Nephron (organoid): ENCODE results near the gene IL7R.

Source experiments
- H3K27ac Mint-ChIP-seq, 3 experiments: 2 replicates each; pipeline ENCODE4 v1.8.0; 2020; ENCODE audit warnings: mixed read lengths in 3 of 3, mild to moderate bottlenecking in 2 of 3, moderate library complexity in 1 of 3
- H3K27me3 Mint-ChIP-seq: 2 replicates; pipeline ENCODE4 v1.8.0; 2021; ENCODE audit warnings: low read depth, mild to moderate bottlenecking, moderate library complexity, mixed read lengths
- H3K36me3 Mint-ChIP-seq: 2 replicates; pipeline ENCODE4 v1.8.0; 2020; ENCODE audit warnings: low read depth, mixed read lengths
- H3K4me1 Mint-ChIP-seq: 2 replicates; pipeline ENCODE4 v1.8.0; 2020; ENCODE audit warnings: mixed read lengths
- H3K4me3 Mint-ChIP-seq, 3 experiments: 2 replicates each; pipeline ENCODE4 v1.8.0; 2020; ENCODE audit warnings: mild to moderate bottlenecking in 3 of 3, mixed read lengths in 3 of 3, moderate library complexity in 2 of 3
- H3K9me3 Mint-ChIP-seq: 2 replicates; pipeline ENCODE4 v1.8.0; 2020; ENCODE audit warnings: mixed read lengths
- TF ChIP-seq, protein P1 (sequence below), 3 experiments: fragments of 200-600 bp; sonication (generic); IDR thresholded peaks; one replicate each; pipeline ENCODE4 v1.5.0; 2021; ENCODE audit warnings: antibody characterized with exemption in 3 of 3; ENCODE audit not compliant: unreplicated experiment in 3 of 3

The IL7R gene

DNA sequence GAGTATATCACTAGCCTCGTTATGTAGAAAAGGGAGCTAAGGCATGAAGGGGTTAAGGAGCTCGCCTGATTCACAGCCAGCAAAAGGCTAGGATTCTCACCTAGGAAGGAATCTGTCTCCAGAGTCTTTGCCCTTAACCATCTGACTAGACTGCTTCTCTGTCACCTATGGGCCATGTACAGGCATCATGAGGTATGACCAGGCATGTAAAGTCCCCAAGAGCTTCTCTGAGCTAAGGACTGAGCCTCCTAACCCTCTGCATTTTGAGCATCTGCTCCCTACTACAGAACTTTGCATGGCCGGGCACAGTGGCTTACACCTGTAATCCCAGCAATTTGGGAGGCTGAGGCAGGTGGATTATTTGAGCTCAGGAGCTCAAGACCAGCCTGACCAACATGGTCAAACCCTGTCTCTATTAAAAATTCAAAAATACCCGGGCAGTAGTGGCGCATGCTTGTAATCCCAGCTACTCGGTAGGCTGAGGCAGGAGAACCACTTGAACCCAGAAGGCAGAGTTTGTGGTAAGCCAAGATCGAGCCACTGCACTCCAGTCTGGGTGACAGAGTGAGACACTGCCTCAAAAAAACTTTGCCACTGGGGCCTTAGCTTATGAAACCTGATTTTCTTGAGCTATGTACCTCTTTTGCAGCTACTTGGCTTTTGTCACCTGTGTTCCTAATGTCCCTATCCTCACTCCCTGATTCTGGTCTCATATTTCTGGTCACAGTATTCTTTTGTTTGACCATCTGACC lies 33.2 kb upstream of the IL7R start:
- H3K9me3 Mint-ChIP-seq, result no peaks in the 10 kb centered on the region
- no peaks in the 10 kb centered on the region for H3K36me3 Mint-ChIP-seq
- no peak overlapping the region for H3K27ac Mint-ChIP-seq
- peaks cover 8% of the 10 kb centered on the region for H3K27me3 Mint-ChIP-seq
- no peak overlapping the region for H3K4me3 Mint-ChIP-seq
- TF ChIP-seq, protein P1, sequence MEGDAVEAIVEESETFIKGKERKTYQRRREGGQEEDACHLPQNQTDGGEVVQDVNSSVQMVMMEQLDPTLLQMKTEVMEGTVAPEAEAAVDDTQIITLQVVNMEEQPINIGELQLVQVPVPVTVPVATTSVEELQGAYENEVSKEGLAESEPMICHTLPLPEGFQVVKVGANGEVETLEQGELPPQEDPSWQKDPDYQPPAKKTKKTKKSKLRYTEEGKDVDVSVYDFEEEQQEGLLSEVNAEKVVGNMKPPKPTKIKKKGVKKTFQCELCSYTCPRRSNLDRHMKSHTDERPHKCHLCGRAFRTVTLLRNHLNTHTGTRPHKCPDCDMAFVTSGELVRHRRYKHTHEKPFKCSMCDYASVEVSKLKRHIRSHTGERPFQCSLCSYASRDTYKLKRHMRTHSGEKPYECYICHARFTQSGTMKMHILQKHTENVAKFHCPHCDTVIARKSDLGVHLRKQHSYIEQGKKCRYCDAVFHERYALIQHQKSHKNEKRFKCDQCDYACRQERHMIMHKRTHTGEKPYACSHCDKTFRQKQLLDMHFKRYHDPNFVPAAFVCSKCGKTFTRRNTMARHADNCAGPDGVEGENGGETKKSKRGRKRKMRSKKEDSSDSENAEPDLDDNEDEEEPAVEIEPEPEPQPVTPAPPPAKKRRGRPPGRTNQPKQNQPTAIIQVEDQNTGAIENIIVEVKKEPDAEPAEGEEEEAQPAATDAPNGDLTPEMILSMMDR (IDR thresholded peaks at IDR 0.05; ENCODE audit: unreplicated experiment in 3 of 3), result no peak
- H3K4me1 Mint-ChIP-seq, result no peaks in the 10 kb centered on the region

DNA sequence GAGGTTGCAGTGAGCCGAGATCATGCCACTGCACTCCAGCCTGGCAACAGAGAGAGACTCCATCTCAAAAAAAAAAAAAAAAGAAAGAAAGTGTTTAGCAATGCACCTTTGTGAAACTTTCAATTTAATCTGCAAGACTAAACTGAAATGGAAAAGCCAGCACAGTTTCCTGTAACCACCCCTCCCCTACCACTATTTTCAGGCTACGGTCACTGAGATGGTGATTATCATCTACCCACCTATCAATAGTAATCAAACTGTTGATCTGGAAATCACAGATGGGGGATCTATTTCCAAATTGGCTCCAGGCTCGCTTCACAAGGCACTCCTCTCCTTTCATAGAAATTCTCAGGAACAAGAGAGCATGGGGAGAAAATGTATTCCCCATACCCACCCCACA lies 30.6 kb upstream of the IL7R start:
- TF ChIP-seq, protein P1 (IDR thresholded peaks at IDR 0.05; ENCODE audit: unreplicated experiment in 3 of 3), result no peak
- H3K4me3 Mint-ChIP-seq, result no peak overlapping the region
- H3K36me3 Mint-ChIP-seq, result no peaks in the 10 kb centered on the region
- peaks cover 8% of the 10 kb centered on the region for H3K27me3 Mint-ChIP-seq
- no peaks in the 10 kb centered on the region for H3K4me1 Mint-ChIP-seq
- no peaks in the 10 kb centered on the region for H3K9me3 Mint-ChIP-seq
- no peak overlapping the region for H3K27ac Mint-ChIP-seq

DNA sequence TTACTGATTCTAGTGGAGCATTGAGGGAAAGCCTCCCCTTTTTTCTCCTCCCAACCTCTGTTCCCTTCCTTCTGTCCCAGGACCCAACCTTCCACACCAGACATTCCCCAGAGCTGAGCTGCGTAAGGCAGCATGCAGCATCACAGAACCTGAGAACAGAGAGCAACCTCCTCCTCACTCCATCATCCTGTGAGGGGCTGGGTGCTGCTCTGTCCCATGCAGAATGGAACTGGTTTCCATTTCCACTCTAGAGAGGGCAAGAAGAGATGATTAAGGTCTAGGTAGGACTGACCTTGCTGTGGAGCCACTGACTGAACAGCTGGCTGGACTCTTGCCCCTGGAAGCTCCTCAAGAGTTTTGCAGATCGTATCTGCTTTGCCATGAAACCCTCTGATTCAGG lies 30.1 kb upstream of the IL7R start:
- Mint-ChIP-seq H3K27me3 (peaks cover 8% of the 10 kb centered on the region), H3K36me3 (no peaks in the 10 kb centered on the region), H3K4me3 (no peak overlapping the region)

DNA sequence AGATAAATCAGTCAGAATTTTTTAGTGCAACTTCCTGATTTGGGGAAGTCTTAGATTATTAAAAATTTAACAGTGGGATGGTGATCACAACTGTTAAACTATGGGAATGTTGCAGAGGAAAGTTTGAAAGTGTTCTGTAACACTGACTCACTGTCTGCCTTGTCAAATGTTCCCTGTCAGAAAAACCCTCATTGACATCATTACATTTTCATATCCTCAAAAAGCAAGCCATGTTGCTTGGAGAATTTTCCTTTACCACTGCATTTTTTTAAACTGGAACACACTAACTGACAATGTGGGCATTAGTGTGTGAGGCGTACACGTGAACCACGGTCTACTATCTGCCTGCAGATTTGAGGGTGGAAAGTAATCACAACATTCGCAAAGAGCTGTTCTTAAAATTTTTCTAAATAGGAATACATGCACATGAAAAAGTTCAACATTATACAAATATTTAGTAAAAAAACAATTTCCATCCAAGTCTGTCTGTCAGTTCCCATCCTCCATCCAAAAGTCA lies 28.6 kb upstream of the IL7R start:
- TF ChIP-seq, protein P1 (IDR thresholded peaks at IDR 0.05; ENCODE audit: unreplicated experiment in 3 of 3), result no peak
- Mint-ChIP-seq H3K27me3 (peaks cover 4% of the 10 kb centered on the region), H3K36me3 (no peaks in the 10 kb centered on the region), H3K9me3 (no peaks in the 10 kb centered on the region), H3K27ac (no peak overlapping the region), H3K4me1 (no peaks in the 10 kb centered on the region), H3K4me3 (no peak overlapping the region)

More for the DNA sequence above, 30.1 kb upstream of the IL7R start:
- no peaks in the 10 kb centered on the region for H3K9me3 Mint-ChIP-seq
- H3K27ac Mint-ChIP-seq, result no peak overlapping the region
- no peaks in the 10 kb centered on the region for H3K4me1 Mint-ChIP-seq
- TF ChIP-seq, protein P1 (IDR thresholded peaks at IDR 0.05; ENCODE audit: unreplicated experiment in 3 of 3), result no peak

DNA sequence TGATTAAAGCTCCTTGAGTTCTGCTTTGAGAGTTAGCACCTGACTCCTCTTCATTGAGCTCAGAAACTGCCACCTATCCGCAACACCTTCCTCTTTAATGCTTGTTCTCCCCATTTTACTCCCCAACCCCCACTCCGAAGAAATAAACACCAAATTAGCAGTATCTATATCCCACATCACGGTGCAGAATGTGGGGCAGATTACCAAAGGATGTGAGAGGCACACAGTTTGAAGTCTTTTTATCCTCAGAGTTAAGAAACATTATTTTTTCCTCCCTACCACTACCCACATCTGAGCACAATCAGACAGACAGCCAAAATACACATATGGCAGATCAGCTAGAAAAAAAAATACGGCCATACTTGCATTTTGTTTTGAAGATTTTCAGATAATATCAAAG lies 26.1 kb upstream of the IL7R start:
- Mint-ChIP-seq H3K4me3 (no peak overlapping the region), H3K9me3 (no peaks in the 10 kb centered on the region), H3K4me1 (no peaks in the 10 kb centered on the region), H3K27ac (no peak overlapping the region), H3K27me3 (peaks cover 4% of the 10 kb centered on the region), H3K36me3 (no peaks in the 10 kb centered on the region)
- TF ChIP-seq, protein P1 (IDR thresholded peaks at IDR 0.05; ENCODE audit: unreplicated experiment in 3 of 3), result no peak

DNA sequence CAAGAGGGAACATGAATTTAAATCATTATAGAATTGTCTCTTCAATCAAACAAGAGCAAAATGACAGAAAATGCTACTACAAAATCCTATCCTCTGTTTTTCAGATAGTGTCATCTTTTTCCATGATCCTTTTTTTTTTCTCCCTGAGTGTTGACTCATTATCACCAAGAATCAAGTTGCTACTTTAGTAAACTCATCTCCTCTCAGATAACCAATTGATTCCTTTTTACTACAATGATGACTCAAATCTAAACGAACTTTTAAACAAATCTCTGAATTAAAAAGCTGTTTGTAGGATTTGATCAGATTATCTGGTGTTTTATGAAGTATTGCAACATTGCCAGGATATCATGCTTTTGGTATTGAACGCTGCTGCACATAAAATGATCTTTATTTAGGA lies 23.9 kb upstream of the IL7R start:
- no peak overlapping the region for H3K27ac Mint-ChIP-seq
- no peaks in the 10 kb centered on the region for H3K36me3 Mint-ChIP-seq
- no peak overlapping the region for H3K4me3 Mint-ChIP-seq
- TF ChIP-seq, protein P1 (IDR thresholded peaks at IDR 0.05; ENCODE audit: unreplicated experiment in 3 of 3), result no peak
- no peaks in the 10 kb centered on the region for H3K4me1 Mint-ChIP-seq
- no peaks in the 10 kb centered on the region for H3K27me3 Mint-ChIP-seq
- no peaks in the 10 kb centered on the region for H3K9me3 Mint-ChIP-seq
